OCI-LY3 (cell line): ENCODE data around the gene EFR3B.

Experiments
- H2AFZ ChIP-seq: fragments of 200-600, 300-600 bp; shearing (Covaris generic); 2 replicates; pipeline ENCODE4 v1.6.0; 2014; ENCODE audit warnings: antibody characterized with exemption, low read depth, low read length
- H3K27ac ChIP-seq: fragments of 200-600, 300-600 bp; sonication (generic); 2 replicates; pipeline ENCODE4 v1.5.1; 2014; ENCODE audit warnings: mild to moderate bottlenecking, low read length, moderate library complexity, mixed read lengths
- H3K27me3 ChIP-seq: fragments of 200-600, 300-600 bp; sonication (generic); 2 replicates; pipeline ENCODE4 v1.6.1; 2014; ENCODE audit warnings: low read depth, low read length, mixed read lengths
- H3K36me3 ChIP-seq: fragments of 200-600, 300-600 bp; sonication (generic); replicated peaks from 2 replicates; pipeline ENCODE3; 2014; ENCODE audit warnings: low read depth, low read length, mixed read lengths
- H3K4me1 ChIP-seq: fragments of 300-600, 200-600 bp; sonication (generic); 2 replicates; pipeline ENCODE4 v1.6.1; 2014; ENCODE audit warnings: low read length, mixed read lengths
- H3K4me2 ChIP-seq: fragments of 200-600, 300-600 bp; sonication (generic); 2 replicates; pipeline ENCODE4 v1.6.1; 2014; ENCODE audit warnings: low read length, mixed read lengths
- H3K4me3 ChIP-seq: fragments of 300-600, 200-600 bp; sonication (generic); 2 replicates; pipeline ENCODE4 v1.5.1; 2014; ENCODE audit warnings: antibody characterized with exemption, mild to moderate bottlenecking, low read length, moderate library complexity
- H3K79me2 ChIP-seq: fragments of 300-600, 200-600 bp; shearing (Covaris generic); 2 replicates; pipeline ENCODE4 v1.6.1; 2014; ENCODE audit warnings: mild to moderate bottlenecking, low read length, mixed read lengths
- H3K9ac ChIP-seq: fragments of 300-600, 200-600 bp; shearing (Covaris generic); 2 replicates; pipeline ENCODE4 v1.6.0; 2014; ENCODE audit warnings: mild to moderate bottlenecking, low read length, moderate library complexity
- H3K9me3 ChIP-seq: fragments of 200-600, 300-600 bp; shearing (Covaris generic); 2 replicates; pipeline ENCODE4 v1.6.1; 2014; ENCODE audit warnings: low read length, mixed read lengths; ENCODE audit not compliant: insufficient read depth
- H4K20me1 ChIP-seq: fragments of 200-600, 300-600 bp; sonication (generic); 2 replicates; pipeline ENCODE4 v1.6.1; 2016; ENCODE audit warnings: low read length, mixed read lengths; ENCODE audit not compliant: insufficient read depth
- EZH2phosphoT487 ChIP-seq: fragments of 200-600 bp; shearing (Covaris generic); IDR thresholded peaks from 2 replicates; pipeline ENCODE4 v1.6.1; 2018; ENCODE audit warnings: antibody characterized with exemption, mixed run types, low read depth
- TF ChIP-seq, protein P1 (sequence below): fragments of 200-600, 300-600 bp; sonication (generic); IDR thresholded peaks from 2 replicates; pipeline ENCODE4 v1.5.1; 2014; ENCODE audit warnings: antibody characterized with exemption, low read length, low read depth

The EFR3B gene

DNA sequence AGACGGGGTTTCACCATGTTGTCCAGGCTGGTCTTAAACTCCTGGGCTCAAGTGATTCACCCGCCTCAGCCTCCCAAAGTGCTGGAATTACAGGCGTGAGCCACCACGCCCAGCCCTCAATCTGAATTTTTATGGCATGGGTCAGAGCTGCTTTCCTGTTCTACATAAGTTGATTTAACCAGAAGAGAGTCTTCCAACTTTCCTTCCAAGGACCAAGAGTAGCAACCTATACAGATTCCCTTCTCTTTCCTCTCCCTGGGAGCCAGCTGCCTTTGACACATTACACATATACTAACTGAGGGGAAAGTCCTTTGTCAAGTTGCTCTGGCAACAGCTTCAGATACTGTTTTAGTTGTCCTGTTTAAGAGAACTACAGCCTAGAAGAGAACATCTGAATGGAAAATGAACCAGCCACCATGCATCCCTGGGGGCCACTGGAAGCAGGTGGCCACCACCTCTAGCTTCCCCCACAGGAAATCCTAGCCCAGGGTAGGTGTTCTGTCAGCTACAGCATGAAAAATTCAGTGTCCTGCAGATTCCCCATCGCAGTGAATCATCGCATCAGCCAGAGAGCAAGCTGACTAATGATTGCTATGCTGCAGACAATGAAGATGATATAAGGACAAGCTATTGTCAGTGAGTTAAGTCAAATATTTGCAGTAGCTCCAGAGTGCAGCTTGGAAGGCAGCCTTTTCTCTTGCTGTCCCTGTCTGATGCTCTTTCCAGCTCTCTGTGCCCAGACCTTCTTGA, 63.6 kb downstream of the EFR3B start:
- no peak for TF ChIP-seq EZH2phosphoT487
- TF ChIP-seq, protein P1, sequence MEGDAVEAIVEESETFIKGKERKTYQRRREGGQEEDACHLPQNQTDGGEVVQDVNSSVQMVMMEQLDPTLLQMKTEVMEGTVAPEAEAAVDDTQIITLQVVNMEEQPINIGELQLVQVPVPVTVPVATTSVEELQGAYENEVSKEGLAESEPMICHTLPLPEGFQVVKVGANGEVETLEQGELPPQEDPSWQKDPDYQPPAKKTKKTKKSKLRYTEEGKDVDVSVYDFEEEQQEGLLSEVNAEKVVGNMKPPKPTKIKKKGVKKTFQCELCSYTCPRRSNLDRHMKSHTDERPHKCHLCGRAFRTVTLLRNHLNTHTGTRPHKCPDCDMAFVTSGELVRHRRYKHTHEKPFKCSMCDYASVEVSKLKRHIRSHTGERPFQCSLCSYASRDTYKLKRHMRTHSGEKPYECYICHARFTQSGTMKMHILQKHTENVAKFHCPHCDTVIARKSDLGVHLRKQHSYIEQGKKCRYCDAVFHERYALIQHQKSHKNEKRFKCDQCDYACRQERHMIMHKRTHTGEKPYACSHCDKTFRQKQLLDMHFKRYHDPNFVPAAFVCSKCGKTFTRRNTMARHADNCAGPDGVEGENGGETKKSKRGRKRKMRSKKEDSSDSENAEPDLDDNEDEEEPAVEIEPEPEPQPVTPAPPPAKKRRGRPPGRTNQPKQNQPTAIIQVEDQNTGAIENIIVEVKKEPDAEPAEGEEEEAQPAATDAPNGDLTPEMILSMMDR, result no peak
- peaks cover 9% of the 10 kb centered on the region; the same call in 1 of the 2 replicates for H3K4me1 ChIP-seq
- H2AFZ ChIP-seq, result no peak overlapping the region
- no peaks in the 10 kb centered on the region for H3K79me2 ChIP-seq
- no peak overlapping the region for H3K27ac ChIP-seq
- no peaks in the 10 kb centered on the region for H3K36me3 ChIP-seq
- no peaks in the 10 kb centered on the region for H4K20me1 ChIP-seq
- H3K4me2 ChIP-seq, result no peak overlapping the region
- H3K9me3 ChIP-seq, result 0 out of 2 replicates have a peak, but pooled peaks cover 4% of the 10 kb centered on the region
- H3K4me3 ChIP-seq, result no peak overlapping the region
- peaks cover 11% of the 10 kb centered on the region for H3K27me3 ChIP-seq
- H3K9ac ChIP-seq, result no peak overlapping the region

DNA sequence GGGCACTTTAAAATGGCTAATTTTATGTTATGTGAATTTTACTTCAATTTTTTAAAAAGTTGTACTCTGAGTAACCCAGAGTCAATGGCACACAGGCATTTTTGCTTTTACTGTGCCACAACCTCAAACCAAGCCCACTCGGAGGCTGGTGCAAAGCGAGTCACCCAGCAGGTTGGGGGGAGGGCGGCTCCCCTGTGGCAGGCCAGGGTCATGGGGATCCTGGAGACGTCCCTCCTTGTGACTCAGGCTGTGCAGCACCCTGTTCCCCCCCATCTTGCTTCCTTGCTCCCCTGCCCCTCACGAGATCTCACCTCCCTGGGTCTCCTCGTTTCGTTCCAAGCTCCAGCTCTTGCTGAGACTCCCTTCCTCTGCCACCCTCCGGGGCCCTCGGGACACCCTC, 67.9 kb downstream of the EFR3B start:
- H3K4me1 ChIP-seq, result 0 out of 2 replicates have a peak, but pooled peaks cover 3% of the 10 kb centered on the region
- TF ChIP-seq EZH2phosphoT487, result no peak
- TF ChIP-seq, protein P1, result no peak
- no peaks in the 10 kb centered on the region for H4K20me1 ChIP-seq

DNA sequence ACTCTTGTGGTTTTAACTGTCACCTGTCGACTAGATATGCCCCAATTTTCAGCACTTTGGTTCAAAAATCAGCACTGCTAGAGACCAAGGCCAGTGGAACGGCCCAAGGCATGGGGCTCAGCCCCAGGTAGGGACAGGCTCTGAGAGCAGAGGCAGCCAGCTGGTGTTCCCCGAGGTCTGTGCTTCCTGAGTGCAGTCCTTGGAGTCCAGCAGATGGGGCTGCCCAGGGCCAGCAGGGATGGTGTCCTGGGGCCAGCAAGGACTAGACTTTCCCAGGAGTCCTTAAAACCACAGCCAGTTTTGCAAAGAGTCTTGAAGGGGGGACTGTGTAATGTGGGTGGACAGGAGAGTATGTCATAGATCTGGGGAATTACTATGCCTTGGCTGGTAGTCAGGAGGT, 70.2 kb downstream of the EFR3B start:
- no peaks in the 10 kb centered on the region for H3K79me2 ChIP-seq
- H3K27me3 ChIP-seq, result peaks cover 5% of the 10 kb centered on the region
- no peaks in the 10 kb centered on the region for H3K36me3 ChIP-seq
- H3K9me3 ChIP-seq, result no peaks in the 10 kb centered on the region
- H3K4me1 ChIP-seq, result no peaks in the 10 kb centered on the region
- no peak overlapping the region for H2AFZ ChIP-seq
- no peaks in the 10 kb centered on the region for H4K20me1 ChIP-seq
- H3K4me2 ChIP-seq, result no peak overlapping the region
- H3K27ac ChIP-seq, result no peak overlapping the region
- H3K9ac ChIP-seq, result no peak overlapping the region
- no peak for TF ChIP-seq EZH2phosphoT487
- TF ChIP-seq, protein P1, result no peak
- H3K4me3 ChIP-seq, result no peak overlapping the region

More for the DNA sequence above, 67.9 kb downstream of the EFR3B start:
- Histone ChIP-seq H3K27ac (no peak overlapping the region), H3K9ac (no peak overlapping the region), H3K9me3 (no peaks in the 10 kb centered on the region), H3K27me3 (peaks cover 9% of the 10 kb centered on the region), H3K36me3 (no peaks in the 10 kb centered on the region), H2AFZ (no peak overlapping the region), H3K4me3 (no peak overlapping the region), H3K4me2 (no peak overlapping the region), H3K79me2 (no peaks in the 10 kb centered on the region)

DNA sequence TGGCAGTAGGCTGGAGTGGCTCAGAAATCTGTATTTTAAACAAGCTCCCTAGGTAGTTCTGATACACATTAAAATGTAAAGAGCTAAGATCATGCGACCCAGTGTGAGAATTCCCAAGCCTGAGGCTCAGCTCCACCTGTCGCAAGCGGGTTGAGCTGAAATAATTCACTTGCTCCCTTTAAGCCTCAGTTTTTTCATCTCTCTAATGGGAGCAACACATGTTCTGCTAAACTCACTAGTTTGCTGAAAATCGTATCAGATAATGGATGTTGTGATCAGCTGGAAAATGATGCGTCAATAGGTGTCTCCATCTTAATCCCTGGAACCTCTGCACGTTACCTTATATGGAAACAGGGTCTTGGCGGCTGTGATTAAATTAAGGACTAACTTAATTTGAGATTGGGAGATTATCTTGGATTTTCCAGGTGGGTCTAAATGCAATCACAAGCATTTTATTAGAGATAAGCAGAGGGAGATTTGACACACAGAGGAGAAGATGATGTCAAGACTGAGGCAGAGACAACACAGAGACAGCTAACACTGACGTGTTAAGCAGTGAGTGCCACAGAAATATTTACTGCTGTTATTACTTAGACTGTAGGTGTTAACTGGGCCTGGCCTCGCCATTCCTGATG, 73.5 kb downstream of the EFR3B start:
- Histone ChIP-seq H3K27me3 (peaks cover 5% of the 10 kb centered on the region), H3K27ac (no peak overlapping the region), H3K9me3 (no peaks in the 10 kb centered on the region), H3K4me3 (no peak overlapping the region), H4K20me1 (no peaks in the 10 kb centered on the region), H2AFZ (no peak overlapping the region), H3K4me2 (no peak overlapping the region), H3K79me2 (no peaks in the 10 kb centered on the region), H3K36me3 (no peaks in the 10 kb centered on the region), H3K9ac (no peak overlapping the region), H3K4me1 (no peaks in the 10 kb centered on the region)
- TF ChIP-seq, protein P1, result no peak
- TF ChIP-seq EZH2phosphoT487, result no peak
